HepG2 (cell line): ENCODE measurements around the gene POU2F2. TPM values are rescaled to one million over a fixed set of nuclear protein-coding genes. Genes with fewer than 3 reads are reported as not detected.

Source experiments
- ATAC-seq: fragments of 200-7000 bp; cut with Tn5 transposase; 3 replicates; pipeline ENCODE4 v1.9.1; 2020; ENCODE audit warnings: mild to moderate bottlenecking, moderate library complexity
- BruUV-seq: library from RNA; stranded (reverse); fragments of 400-500 nt; replicated peaks from 2 replicates; lab custom pipeline; 2021; lab: Mats Ljungman, UMichigan
- CTCF ChIA-PET: fragments of 300-600 bp; formaldehyde crosslinking; extraction: SDS; loops from one replicate; lab custom pipeline; 2021; ENCODE audit warnings: low total read pairs, inconsistent platforms, low intra/inter-chr PET ratio; lab: Yijun Ruan, JAX
- POLR2A ChIA-PET: fragments of 350-600 bp; sonication (Branson Sonifier 250); formaldehyde crosslinking; loops from one replicate; lab custom pipeline; 2020; ENCODE audit warnings: antibody characterized with exemption, inconsistent platforms; lab: Yijun Ruan, JAX
- DNase-seq: peaks from one replicate; pipeline ENCODE4 v3.0.0-alpha.2; 2015; ENCODE audit warnings: low spot score
- FAIRE-seq: peaks from 3 replicates; lab custom pipeline; 2011; peaks lifted over from hg19 to GRCh38; lab: Jason Lieb, UNC
- H2AFZ ChIP-seq: one replicate; pipeline ENCODE4 v1.6.1; 2011; ENCODE audit warnings: low read length, inconsistent platforms
- H3K27ac ChIP-seq: fragments of 300-600 bp; 3 replicates; pipeline ENCODE4 v1.8.0; 2011; ENCODE audit warnings: mixed run types, mild to moderate bottlenecking, mixed read lengths, low read length, inconsistent platforms; ENCODE audit not compliant: insufficient read depth; ENCODE audit errors: extremely low read length
- H3K27me3 ChIP-seq, 2 experiments: fragments of 200-600 bp in 1 of 2; 2 replicates in 1 of 2; 3 replicates in 1 of 2; pipeline versions ENCODE4 v1.6.0 to v1.8.0; 2011; ENCODE audit warnings: low read length in 2 of 2, mild to moderate bottlenecking in 2 of 2, moderate library complexity in 2 of 2, inconsistent platforms in 1 of 2; ENCODE audit not compliant: insufficient read depth in 2 of 2, control insufficient read depth in 1 of 2
- H3K36me3 ChIP-seq, 2 experiments: fragments of 200-600 bp in 1 of 2; replicated peaks in 1 of 2; 2 replicates in 1 of 2; 3 replicates in 1 of 2; pipeline versions ENCODE4 v1.5.1 to v1.8.0; 2011; ENCODE audit warnings: low read length in 2 of 2, inconsistent platforms in 1 of 2; ENCODE audit not compliant: insufficient read depth in 2 of 2, control insufficient read depth in 1 of 2
- H3K4me1 ChIP-seq: 2 replicates; pipeline ENCODE4 v1.5.1; 2012; ENCODE audit warnings: low read length, inconsistent platforms; ENCODE audit not compliant: insufficient read depth
- H3K4me2 ChIP-seq: 2 replicates; pipeline ENCODE4 v1.6.0; 2011; ENCODE audit warnings: low read depth, low read length, inconsistent platforms
- H3K4me3 ChIP-seq, 3 experiments: fragments of 200-600 bp in 1 of 3; sonication (generic), shearing (Covaris generic) in 1 of 3; replicated peaks in 1 of 3; 2 replicates each; pipeline ENCODE4 v1.5.1; 2011 to 2016; ENCODE audit warnings: low read length in 3 of 3, inconsistent platforms in 2 of 3, low read depth in 2 of 3, mild to moderate bottlenecking in 2 of 3, control low read depth in 1 of 3, mixed read lengths in 1 of 3; ENCODE audit not compliant: insufficient read depth in 1 of 3
- H3K79me2 ChIP-seq: one replicate; pipeline ENCODE4 v1.6.1; 2011; ENCODE audit warnings: low read length, inconsistent platforms; ENCODE audit not compliant: insufficient read depth
- H3K9ac ChIP-seq: 2 replicates; pipeline ENCODE4 v1.6.0; 2011; ENCODE audit warnings: mild to moderate bottlenecking, low read depth, low read length, inconsistent platforms; ENCODE audit not compliant: insufficient read depth
- H3K9me3 ChIP-seq: 2 replicates; pipeline ENCODE4 v1.5.1; 2012; ENCODE audit warnings: mild to moderate bottlenecking, low read length
- H4K20me1 ChIP-seq: 2 replicates; pipeline ENCODE4 v1.6.0; 2011; ENCODE audit warnings: inconsistent platforms, mild to moderate bottlenecking, low read length, moderate library complexity; ENCODE audit not compliant: insufficient read depth
- FOXA3 ChIP-seq: IDR thresholded peaks from 2 replicates; pipeline ENCODE4 v1.6.1; 2016; ENCODE audit warnings: missing genetic modification reagents, missing compliant biosample characterization
- FOXP1 ChIP-seq, 2 experiments: fragments of 450-650 bp in 1 of 2; IDR thresholded peaks; 2 replicates each; pipeline ENCODE4 v1.6.1; 2017 to 2018; ENCODE audit warnings: antibody characterized with exemption in 1 of 2
- HOXA5 ChIP-seq: sonication (generic); formaldehyde crosslinking; IDR thresholded peaks from 2 replicates; pipeline ENCODE4 v1.4.0; 2020; ENCODE audit warnings: missing genetic modification reagents
- IRF2 ChIP-seq: IDR thresholded peaks from 2 replicates; pipeline ENCODE4 v1.6.1; 2018; ENCODE audit warnings: missing genetic modification reagents, missing compliant biosample characterization
- NFIC ChIP-seq: IDR thresholded peaks from 2 replicates; pipeline ENCODE4 v1.6.1; 2012; ENCODE audit warnings: mild to moderate bottlenecking, low read length, inconsistent platforms
- RBM39 ChIP-seq: fragments of 200-400 bp; formaldehyde crosslinking; IDR thresholded peaks from one replicate; pipeline ENCODE4 v1.6.1; 2018; ENCODE audit warnings: antibody characterized with exemption, mild to moderate bottlenecking, low read depth, low read length; ENCODE audit not compliant: poor library complexity, severe bottlenecking
- SIX4 ChIP-seq: sonication (generic); formaldehyde crosslinking; IDR thresholded peaks from 2 replicates; pipeline ENCODE4 v1.4.0; 2020; ENCODE audit warnings: missing genetic modification reagents
- SNAPC5 ChIP-seq: sonication (generic); formaldehyde crosslinking; IDR thresholded peaks from 2 replicates; pipeline ENCODE4 v1.8.1; 2023; ENCODE audit warnings: mild to moderate bottlenecking, missing genetic modification reagents, borderline replicate concordance
- SYNCRIP ChIP-seq: fragments of 200-400 bp; formaldehyde crosslinking; IDR thresholded peaks from 2 replicates; pipeline ENCODE4 v1.6.1; 2018; ENCODE audit warnings: mild to moderate bottlenecking, low read depth, low read length; ENCODE audit not compliant: insufficient read depth
- ZNF121 ChIP-seq: sonication (generic); formaldehyde crosslinking; IDR thresholded peaks from 2 replicates; pipeline ENCODE4 v1.5.0; 2020; ENCODE audit warnings: mild to moderate bottlenecking, missing genetic modification reagents
- ZNF251 ChIP-seq: sonication (generic); formaldehyde crosslinking; IDR thresholded peaks from 2 replicates; pipeline ENCODE4 v1.9.0; 2021; ENCODE audit warnings: mild to moderate bottlenecking, missing genetic modification reagents
- ZNF33B ChIP-seq: sonication (generic); formaldehyde crosslinking; IDR thresholded peaks from 2 replicates; pipeline ENCODE4 v1.5.1; 2020; ENCODE audit warnings: mild to moderate bottlenecking, missing genetic modification reagents
- ZNF343 ChIP-seq: sonication (generic); formaldehyde crosslinking; IDR thresholded peaks from 2 replicates; pipeline ENCODE4 v1.4.0; 2020; ENCODE audit warnings: mild to moderate bottlenecking, missing genetic modification reagents
- ZNF430 ChIP-seq: sonication (generic); formaldehyde crosslinking; IDR thresholded peaks from 2 replicates; pipeline ENCODE4 v1.9.0; 2021; ENCODE audit warnings: mild to moderate bottlenecking, missing genetic modification reagents
- ZNF879 ChIP-seq: sonication (generic); formaldehyde crosslinking; IDR thresholded peaks from 2 replicates; pipeline ENCODE4 v1.8.1; 2023; ENCODE audit warnings: missing genetic modification reagents
- WGBS: methylation state at CpG from one replicate; pipeline ENCODE4 v1.1.6; 2017; ENCODE audit warnings: low lambda C conversion rate; 5-methylcytosine and 5-hydroxymethylcytosine counted together
- in situ Hi-C: cut with HindIII; loops from 2 replicates; pipeline ENCODE4 v1.10.0; 2017; ENCODE audit warnings: low pct_unique_long_range_greater_than_20kb; ENCODE audit not compliant: extremely low pct_ligation_motif_present
- intact Hi-C: fragments of 100-400 bp; cut with micrococcal nuclease; formaldehyde crosslinking; loops from one replicate; pipeline ENCODE4 v1.10.0; 2022; ENCODE audit not compliant: unreplicated experiment
- polyA plus RNA-seq, 8 experiments: library from polyadenylated mRNA; depleted of rRNA in 3 of 8; stranded (reverse) in 7 of 8; unstranded in 1 of 8; fragments of >200 nt; fragmentation: Illumina TruSeq in 4 of 8; extraction: Trizol in 4 of 8; gene quantifications; 2 replicates each; pipeline versions ENCODE4 v1.2.1 to v1.2.3, GENCODE V29; 2011 to 2016; ENCODE audit warnings: low read depth in 4 of 8, missing spikeins in 1 of 8, mixed read lengths in 1 of 8; ENCODE audit not compliant: insufficient read depth in 1 of 8
- total RNA-seq, 5 experiments: library from RNA; depleted of rRNA; stranded (reverse); fragments of >200 nt; fragmentation: Illumina TruSeq; extraction: Trizol; gene quantifications; 2 replicates each; pipeline ENCODE4 v1.2.3, GENCODE V29; 2016; ENCODE audit warnings: low read depth in 1 of 5

Gene POU2F2
- total and polyA plus RNA-seq, 2 of the 13 experiments (the other 11 are each of a cell fraction or from before 2014, with no cell fraction given) = 0.09 to 0.17 TPM

DNA sequence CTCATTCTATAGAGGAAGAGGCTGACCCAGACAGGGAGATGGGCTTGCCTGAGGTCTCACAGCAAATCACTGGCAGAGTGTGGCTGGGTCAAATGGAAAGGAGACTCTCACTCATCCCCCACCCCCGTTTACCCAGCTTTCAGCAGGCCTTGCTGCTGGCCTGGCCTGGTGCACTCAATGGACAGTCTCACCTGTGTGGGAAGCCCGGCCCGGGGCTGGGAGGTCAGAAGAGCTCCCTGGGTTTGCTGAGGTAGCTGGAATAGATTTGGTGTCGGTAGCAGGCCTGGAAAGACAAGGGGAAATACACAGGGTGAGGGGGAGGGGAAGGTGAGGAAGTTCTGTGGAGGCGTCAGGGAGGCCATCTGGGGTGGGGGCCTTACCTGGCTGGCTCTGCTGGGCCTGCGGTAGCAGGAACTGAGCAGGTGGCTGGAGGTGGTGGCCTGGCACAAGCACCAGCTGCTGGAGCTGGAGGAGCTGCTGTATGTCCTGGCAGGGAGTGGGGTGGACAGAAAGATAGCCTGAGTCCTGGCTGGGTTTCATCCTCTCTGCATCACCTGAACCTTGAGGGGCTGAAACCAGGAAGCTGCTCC lies 32.8 kb downstream of the POU2F2 start:
- H3K4me1 ChIP-seq = no peaks in the 10 kb centered on the region
- H3K27me3 ChIP-seq = peaks cover 0 to 7% of the 10 kb centered on the region in 2 experiments; a peak in 2 of 5 replicates
- DNase-seq = no peak
- ChIA-PET CTCF (interaction anchor here (0.9 kb wide), 1 partner anchor 9 kb away, joined by 3 read pairs; no protein-coding TSS in a partner anchor), POLR2A (no interaction called here)
- H3K9ac ChIP-seq = no peak overlapping the region
- no peaks in the 10 kb centered on the region for H3K36me3 ChIP-seq
- H3K4me3 ChIP-seq = no peak overlapping the region
- no peak for ATAC-seq
- no peak overlapping the region for H3K4me2 ChIP-seq
- no peaks in the 10 kb centered on the region for H3K79me2 ChIP-seq
- intact Hi-C loops = no loop called here
- 0 out of 2 replicates have a peak, but pooled peaks cover 2% of the 10 kb centered on the region for H4K20me1 ChIP-seq
- WGBS = 18% methylated on average over 4 of the region's 6 CpGs
- no TSS peak for BruUV-seq
- H3K27ac ChIP-seq = no peak overlapping the region
- in situ Hi-C loops = no loop called here
- TF ChIP-seq ZNF33B (CRISPR knock-in tag) (no peak), ZNF430 (CRISPR knock-in tag) (no peak), ZNF343 (CRISPR knock-in tag) (no peak), ZNF121 (CRISPR knock-in tag) (no peak), SYNCRIP (no peak), RBM39 (no peak), ZNF251 (CRISPR knock-in tag) (no peak), FOXA3 (CRISPR knock-in tag) (no peak), IRF2 (CRISPR knock-in tag) (no peak), SIX4 (CRISPR knock-in tag) (no peak), SNAPC5 (CRISPR knock-in tag) (no peak), ZNF879 (no peak), NFIC (no peak), FOXP1 (IDR thresholded peaks at IDR 0.05) (no peak), FOXP1 (CRISPR knock-in tag; IDR thresholded peaks at IDR 0.05) (no peak), HOXA5 (CRISPR knock-in tag) (no peak)
- no peak overlapping the region for H2AFZ ChIP-seq
- H3K9me3 ChIP-seq = no peaks in the 10 kb centered on the region
- FAIRE-seq = no peak
